Measurements from ENCODE around the gene UTF1. TPM values are rescaled to one million over a fixed set of nuclear protein-coding genes. Genes with fewer than 3 reads are reported as not detected.

UTF1 gene
- polyA plus RNA-seq, 3 donors, result 0.17 TPM; not detected in 2

- DNase-seq (ENCODE audit: extremely low read depth in 1 of 11, low read depth in 9 of 11, low spot score in 4 of 11), result no peak
Observed at GRCh38 chr10:133237588-133238465, 7.8 kb downstream of the UTF1 start, which contains the start of gene VENTX. VENTX (plus strand) TSS chr10:133237855; CDS start chr10:133237915, 60 bp downstream.

GRCh38 chr10:133238466-133238804, 8.4 kb downstream of the UTF1 start:
- DNase-seq (ENCODE audit: extremely low read depth in 1 of 11, low read depth in 9 of 11, low spot score in 4 of 11), result no peak

DNA sequence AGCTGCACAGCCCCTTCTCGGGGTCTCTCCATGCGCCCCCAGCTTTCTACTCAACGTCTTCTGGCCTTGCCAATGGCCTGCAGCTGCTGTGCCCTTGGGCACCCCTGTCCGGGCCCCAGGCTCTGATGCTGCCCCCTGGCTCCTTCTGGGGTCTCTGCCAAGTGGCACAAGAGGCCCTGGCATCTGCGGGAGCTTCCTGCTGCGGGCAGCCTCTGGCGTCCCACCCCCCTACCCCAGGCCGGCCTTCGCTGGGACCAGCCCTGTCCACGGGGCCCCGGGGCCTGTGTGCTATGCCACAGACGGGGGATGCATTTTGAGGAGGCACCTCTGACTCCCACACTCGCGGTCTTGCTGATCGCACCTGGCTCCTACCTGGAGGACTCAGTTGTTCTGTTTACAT, 10.0 kb downstream of the UTF1 start:
- no peak for DNase-seq (ENCODE audit: extremely low read depth in 1 of 11, low read depth in 9 of 11, low spot score in 4 of 11)

DNA sequence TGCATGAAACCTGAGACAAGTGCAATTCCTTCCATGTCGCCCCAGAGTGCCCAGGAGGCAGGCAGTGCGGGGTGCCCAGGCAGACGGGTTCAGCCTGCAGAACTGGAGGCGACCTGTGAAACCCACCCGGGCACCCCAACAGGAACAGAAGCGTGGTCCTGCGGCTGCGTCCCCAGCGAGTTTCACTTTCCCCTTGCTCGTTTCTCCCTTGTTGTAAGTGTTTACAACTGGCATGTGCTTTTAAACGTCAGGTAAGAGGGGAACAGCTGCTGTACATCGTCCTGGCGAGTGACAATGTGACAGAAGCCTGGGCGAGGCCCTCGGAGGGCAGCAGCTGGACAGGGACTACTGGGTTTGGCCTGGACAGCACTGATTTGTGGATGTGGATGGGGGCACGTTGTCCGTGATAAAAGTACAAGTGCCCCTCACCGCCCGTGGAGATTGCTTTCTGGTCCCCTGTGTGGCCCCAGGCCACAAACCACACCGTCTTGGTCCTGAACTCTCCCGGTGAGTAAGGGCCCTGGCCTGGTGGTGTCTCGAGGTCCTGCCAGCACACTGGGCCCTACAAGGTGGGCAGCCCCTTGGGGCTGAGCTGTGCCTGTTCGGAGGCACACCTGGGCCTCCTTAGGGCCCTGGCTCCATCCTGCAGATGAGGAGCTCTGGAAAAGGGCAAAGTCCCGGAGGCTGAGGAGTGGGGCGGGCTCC, 11.6 kb downstream of the UTF1 start:
- DNase-seq (ENCODE audit: extremely low read depth in 1 of 11, low read depth in 9 of 11, low spot score in 4 of 11), result no peak

DNA sequence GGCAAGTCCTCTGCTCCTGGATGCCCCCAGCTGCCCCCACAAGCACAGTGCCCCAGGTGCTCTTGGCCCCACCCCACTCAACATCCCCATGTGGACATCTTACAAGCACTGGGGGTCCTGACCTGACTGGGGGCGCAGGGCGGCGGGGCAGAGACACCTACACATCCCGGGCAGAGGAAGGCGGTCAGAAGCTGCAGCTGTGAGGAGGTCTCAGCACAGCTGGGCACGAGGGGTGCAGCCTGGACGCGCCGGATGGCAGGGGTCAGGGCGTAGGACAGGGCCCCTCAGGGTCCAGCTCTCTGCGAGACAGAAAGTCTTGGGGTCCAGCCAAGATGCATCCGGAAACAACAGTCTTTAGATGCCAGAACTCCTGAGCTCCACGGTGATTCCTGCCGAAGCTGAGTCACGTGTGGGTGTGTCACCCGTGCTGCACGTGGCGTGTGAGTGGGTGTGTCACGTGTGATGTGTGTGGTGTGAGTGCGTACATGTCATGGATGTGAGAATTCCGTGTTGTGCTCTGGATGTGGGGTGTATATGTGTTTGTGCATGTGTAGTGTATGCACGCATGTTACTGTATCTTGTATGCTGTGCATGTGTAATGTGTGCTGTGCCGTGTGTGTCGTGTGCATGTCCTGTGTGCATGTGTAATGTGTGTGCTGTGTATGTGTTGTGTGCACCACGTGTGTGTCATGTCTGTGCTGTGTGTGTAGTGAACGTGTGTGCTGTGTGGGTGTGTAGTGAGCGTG, 12.8 kb downstream of the UTF1 start:
- DNase-seq (ENCODE audit: extremely low read depth in 1 of 11, low read depth in 9 of 11, low spot score in 4 of 11), result no peak

GRCh38 chr10:133243593-133243992, 13.6 kb downstream of the UTF1 start:
- DNase-seq (ENCODE audit: extremely low read depth in 1 of 11, low read depth in 9 of 11, low spot score in 4 of 11), result no peak

- no peak for DNase-seq (ENCODE audit: extremely low read depth in 1 of 11, low read depth in 9 of 11, low spot score in 4 of 11)
Observed at GRCh38 chr10:133245439-133246235, 15.6 kb downstream of the UTF1 start.

- DNase-seq (ENCODE audit: extremely low read depth in 1 of 11, low read depth in 9 of 11, low spot score in 4 of 11), result no peak
Observed at GRCh38 chr10:133246236-133246626, 16.2 kb downstream of the UTF1 start.

DNA sequence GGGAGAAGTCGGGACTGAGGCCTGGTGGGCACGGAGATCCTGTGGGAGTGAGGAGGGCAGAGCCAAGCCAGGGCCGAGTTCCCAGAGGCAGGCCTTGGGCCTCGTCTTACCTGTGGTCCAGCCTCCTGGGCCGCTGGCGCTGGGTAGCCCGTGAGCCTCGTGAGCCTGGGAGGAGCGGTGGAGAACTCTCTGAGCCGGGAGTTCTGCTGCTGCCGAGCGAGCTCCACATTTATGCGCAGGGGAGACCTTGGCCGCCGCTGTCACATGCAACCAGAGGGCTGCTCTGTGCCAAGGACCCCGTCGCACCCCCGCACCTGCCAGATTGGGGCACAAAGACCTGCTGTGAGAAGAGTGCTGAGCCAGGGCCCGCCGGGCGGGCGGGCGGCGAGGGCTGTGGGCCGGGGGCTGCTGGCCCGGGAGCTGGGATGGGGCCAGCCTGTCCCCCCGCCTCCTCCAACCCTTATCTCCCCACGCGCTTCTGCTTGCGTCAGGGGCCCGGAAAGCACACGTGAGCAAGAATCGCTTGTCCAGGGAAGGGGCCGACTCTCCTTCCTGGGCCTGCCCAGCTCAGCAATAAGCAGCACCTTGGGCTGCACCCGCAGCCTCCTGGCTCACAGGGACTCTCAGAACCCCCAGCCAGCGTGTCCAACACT, 17.8 kb downstream of the UTF1 start:
- no peak for DNase-seq (ENCODE audit: extremely low read depth in 1 of 11, low read depth in 9 of 11, low spot score in 4 of 11)

DNA sequence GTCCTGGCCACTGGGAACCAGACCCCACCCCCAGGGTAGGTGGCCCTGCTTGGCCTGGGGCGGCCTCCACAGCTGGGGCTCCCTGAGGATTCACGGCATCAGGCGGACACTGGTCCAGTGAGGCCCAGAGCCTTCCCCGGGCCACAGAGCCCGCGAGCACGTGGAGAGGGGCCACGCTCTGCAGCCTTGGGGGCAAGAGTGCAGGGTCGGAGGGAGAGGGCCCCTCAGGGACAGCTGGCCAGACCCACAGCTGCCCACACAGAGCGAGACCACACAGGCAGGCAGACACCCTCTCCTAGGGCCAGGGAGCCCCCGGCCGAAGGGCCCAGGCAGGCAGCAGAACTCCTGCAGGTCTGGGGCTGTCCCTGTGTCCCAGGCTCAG, 18.3 kb downstream of the UTF1 start:
- no peak for DNase-seq (ENCODE audit: extremely low read depth in 1 of 11, low read depth in 9 of 11, low spot score in 4 of 11)

- no peak for DNase-seq (ENCODE audit: extremely low read depth in 1 of 11, low read depth in 9 of 11, low spot score in 4 of 11)
Observed at GRCh38 chr10:133249094-133249780, 19.2 kb downstream of the UTF1 start.

DNA sequence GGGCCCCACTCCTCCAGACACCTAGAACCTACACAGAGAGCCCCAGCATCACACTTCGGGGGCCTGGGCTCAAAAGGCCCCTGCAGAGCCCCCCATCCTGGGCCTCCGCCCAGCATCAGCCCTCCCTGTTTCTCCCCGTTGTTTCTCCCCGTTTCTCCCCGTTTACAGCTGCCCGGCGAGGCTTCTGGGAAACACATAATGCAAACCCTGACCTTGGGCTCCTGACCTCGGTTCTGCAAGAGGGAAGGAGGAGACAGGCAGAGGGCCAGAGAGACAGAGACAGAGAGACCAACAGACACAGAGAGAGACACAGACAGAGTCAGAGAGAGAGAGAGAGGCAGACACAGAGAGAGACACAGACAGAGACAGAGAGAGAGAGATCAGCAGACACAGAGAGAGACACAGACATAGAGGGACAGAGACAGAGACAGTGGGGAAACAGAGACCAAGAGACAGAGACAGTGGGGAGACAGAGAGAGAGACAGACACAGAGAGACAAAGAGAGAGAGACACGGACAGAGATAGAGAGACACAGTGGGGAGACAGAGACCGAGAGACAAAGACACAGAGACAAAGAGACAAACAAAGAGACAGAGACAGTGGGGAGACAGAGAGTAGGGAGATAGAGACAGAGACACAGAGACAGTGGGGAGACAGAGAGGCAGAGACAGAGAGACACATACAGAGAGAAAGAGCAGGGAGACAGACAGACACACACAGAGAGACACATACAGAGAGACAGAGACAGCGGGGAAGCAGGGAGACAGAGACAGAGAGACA, 20.1 kb downstream of the UTF1 start:
- no peak for DNase-seq (ENCODE audit: extremely low read depth in 1 of 11, low read depth in 9 of 11, low spot score in 4 of 11)

DNA sequence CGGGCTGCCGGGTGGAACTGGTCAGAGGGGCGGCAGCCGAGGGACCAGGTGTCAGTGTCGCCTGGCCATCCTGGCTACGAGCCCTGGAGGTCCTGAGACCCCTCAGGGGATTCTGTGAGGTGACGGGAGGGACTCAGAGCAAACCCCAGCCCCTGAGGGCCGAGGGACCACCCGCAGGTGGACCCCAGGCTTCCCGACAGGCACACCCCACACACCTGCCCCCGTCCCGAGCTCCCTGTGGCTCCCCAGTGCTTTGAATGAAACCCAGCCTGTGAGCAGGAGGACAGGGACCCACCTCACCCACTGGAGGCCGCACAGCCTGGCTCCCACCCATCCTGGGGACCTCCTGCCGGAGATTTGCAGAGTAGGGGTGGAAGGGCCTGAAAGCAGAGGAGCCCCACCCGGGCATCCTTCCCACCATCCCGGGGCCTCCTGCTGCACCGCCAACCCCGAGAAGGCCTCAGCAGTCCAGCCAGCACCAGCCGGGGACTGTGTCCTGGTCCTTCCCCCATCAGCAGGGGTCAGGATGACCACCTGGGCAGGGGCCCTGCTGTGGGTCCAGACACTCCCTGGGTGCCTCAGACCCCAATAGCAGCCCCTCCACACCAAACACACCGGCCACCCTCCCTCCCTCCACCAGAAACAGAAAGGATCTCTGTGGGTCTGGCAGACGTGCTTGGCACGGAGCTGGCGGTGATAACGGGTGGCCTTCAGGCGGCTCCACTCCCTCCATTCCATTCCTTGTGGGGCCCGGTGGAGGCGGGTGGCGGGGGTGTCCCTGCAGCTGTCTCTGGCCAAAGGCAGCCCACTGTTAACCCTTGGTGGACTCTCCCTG, 21.6 kb downstream of the UTF1 start:
- no peak for DNase-seq (ENCODE audit: extremely low read depth in 1 of 11, low read depth in 9 of 11, low spot score in 4 of 11)

DNA sequence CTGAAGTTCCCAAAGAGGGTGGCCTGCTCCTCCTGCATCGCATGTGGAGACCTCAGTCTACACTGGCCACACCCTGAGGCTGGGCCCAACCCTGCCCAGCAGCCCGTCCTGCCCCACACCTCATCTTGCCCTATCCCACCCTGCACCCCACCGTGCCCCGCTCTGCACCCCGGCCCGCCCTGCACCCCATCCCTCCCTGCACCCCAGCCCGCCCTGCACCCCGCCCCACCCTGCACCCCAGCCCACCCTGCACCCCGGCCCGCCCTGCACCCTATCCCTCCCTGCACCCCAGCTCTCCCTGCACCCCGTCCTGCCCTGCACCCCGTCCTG, 22.2 kb downstream of the UTF1 start:
- no peak for DNase-seq (ENCODE audit: extremely low read depth in 1 of 11, low read depth in 9 of 11, low spot score in 4 of 11)

DNA sequence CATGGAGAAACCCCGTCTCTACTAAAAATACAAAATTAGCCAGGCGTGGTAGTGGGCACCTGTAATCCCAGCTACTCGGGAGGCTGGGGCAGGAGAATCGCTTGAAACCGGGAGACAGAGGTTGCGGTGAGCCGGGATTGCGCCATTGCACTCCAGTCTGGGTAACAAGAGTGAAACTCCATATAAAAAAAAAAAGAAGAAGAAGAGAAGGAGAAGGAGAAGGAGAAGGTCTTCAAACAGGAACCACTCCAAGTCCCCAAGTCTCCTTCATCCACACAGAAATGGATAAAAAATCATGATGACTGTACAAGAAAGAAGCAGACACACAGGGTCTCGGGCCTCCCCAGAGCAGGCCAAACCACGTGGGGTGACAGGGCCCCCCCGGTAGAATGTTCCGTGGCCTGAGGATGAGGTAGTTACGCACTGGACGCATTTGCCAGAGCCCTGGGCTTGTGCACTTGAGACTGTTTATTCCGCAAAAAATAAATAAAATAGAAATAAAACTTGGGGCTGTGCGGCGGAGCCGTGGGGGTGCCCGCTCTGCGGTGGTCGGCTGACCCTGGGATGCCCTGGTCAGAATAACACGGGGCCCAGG, 23.4 kb downstream of the UTF1 start:
- DNase-seq (ENCODE audit: extremely low read depth in 1 of 11, low read depth in 9 of 11, low spot score in 4 of 11), result no peak

- DNase-seq (ENCODE audit: extremely low read depth in 1 of 11, low read depth in 9 of 11, low spot score in 4 of 11), result no peak
Observed at GRCh38 chr10:133254421-133255120, 24.6 kb downstream of the UTF1 start.

Measured in renal cortex interstitium (tissue), 11 donors.